K562 (cell line): ENCODE results near the gene MRPL38. TPM values are rescaled to one million over a fixed set of nuclear protein-coding genes. Genes with fewer than 3 reads are reported as not detected.

Experiments used
- BRD4 ChIP-seq: fragments of 200-600 bp; sonication (generic); IDR thresholded peaks from 2 replicates; pipeline ENCODE4 v1.6.1; 2017; ENCODE audit warnings: inconsistent platforms
- CCAR2 ChIP-seq: fragments of 200-400 bp; formaldehyde crosslinking; IDR thresholded peaks from 2 replicates; pipeline ENCODE4 v1.6.1; 2017; ENCODE audit warnings: mild to moderate bottlenecking, low read depth, low read length
- CLOCK ChIP-seq: fragments of 250-450 bp; sonication (Bioruptor Pico); IDR thresholded peaks from 2 replicates; pipeline ENCODE4 v1.4.0; 2020; ENCODE audit warnings: mild to moderate bottlenecking, moderate library complexity, borderline replicate concordance
- CUX1 ChIP-seq: fragments of 200-800 bp; sonication (Bioruptor generic); IDR thresholded peaks from 2 replicates; pipeline ENCODE4 v1.6.1; 2016; ENCODE audit warnings: missing genetic modification characterization, missing compliant biosample characterization
- HDAC8 ChIP-seq: fragments of 450-650 bp; IDR thresholded peaks from 2 replicates; pipeline ENCODE4 v1.6.1; 2016; ENCODE audit warnings: mild to moderate bottlenecking, missing genetic modification characterization, moderate library complexity, missing compliant biosample characterization
- SMAD4 ChIP-seq: fragments of 250-450 bp; sonication (Bioruptor Pico); conservative IDR thresholded peaks from 2 replicates; pipeline ENCODE4 v1.8.0; 2021; ENCODE audit warnings: inconsistent platforms, mild to moderate bottlenecking, moderate library complexity
- SNAPC5 ChIP-seq: fragments of 250-450 bp; sonication (Bioruptor Pico); IDR thresholded peaks from 2 replicates; pipeline ENCODE4 v1.8.0; 2021; ENCODE audit warnings: moderate library complexity, mild to moderate bottlenecking, inconsistent platforms
- SRSF7 ChIP-seq: fragments of 200-400 bp; formaldehyde crosslinking; optimal IDR thresholded peaks from 2 replicates; pipeline ENCODE3; 2017; ENCODE audit warnings: mild to moderate bottlenecking, low read depth, low read length
- ZNF280A ChIP-seq: fragments of 450-650 bp; IDR thresholded peaks from 2 replicates; pipeline ENCODE4 v1.6.1; 2018; ENCODE audit warnings: mild to moderate bottlenecking, low read depth; ENCODE audit not compliant: partially characterized antibody
- ZNF311 ChIP-seq: fragments of 250-450 bp; sonication (Bioruptor Pico); IDR thresholded peaks from 2 replicates; pipeline ENCODE4 v1.4.0; 2020; ENCODE audit warnings: mild to moderate bottlenecking, moderate library complexity
- ZNF609 ChIP-seq: sonication (generic); formaldehyde crosslinking; IDR thresholded peaks from 2 replicates; pipeline ENCODE4 v1.8.1; 2023; ENCODE audit warnings: missing genetic modification reagents, mild to moderate bottlenecking, borderline replicate concordance
- polyA plus RNA-seq, 8 experiments: library from polyadenylated mRNA; depleted of rRNA in 4 of 8; stranded (reverse) in 5 of 8; unstranded in 3 of 8; fragments of >200 nt; fragmentation: Nextera tagmentation in 2 of 8; fragmentation: Illumina TruSeq in 1 of 8; extraction: Ambion mirVana in 2 of 8; extraction: Trizol in 1 of 8; gene quantifications; 2 replicates each; pipeline versions ENCODE4 v1.2.1 to v1.2.3, GENCODE V29; 2011 to 2014; ENCODE audit warnings: inconsistent platforms in 1 of 8, missing spikeins in 1 of 8
- total RNA-seq, 7 experiments: library from RNA; depleted of rRNA in 6 of 7; stranded (reverse); fragments of >200 nt in 6 of 7; fragmentation: Illumina TruSeq in 2 of 7; extraction: Trizol in 2 of 7; gene quantifications; 2 replicates each; pipeline versions ENCODE4 v1.2.1 to v1.2.3, GENCODE V29; 2011 to 2021; ENCODE audit warnings: low replicate concordance in 1 of 7

The MRPL38 gene
- total and polyA plus RNA-seq, 9 of the 15 experiments (the other 6 are each of a cell fraction or from before 2014, with no cell fraction given): 4.5 to 154 (median 48.5) TPM

- no peak for TF ChIP-seq ZNF280A
- no peak for TF ChIP-seq ZNF609 (CRISPR knock-in tag)
- TF ChIP-seq CUX1 (CRISPR knock-in tag): no peak
- TF ChIP-seq SRSF7: no peak
- TF ChIP-seq SNAPC5: no peak
- no peak for TF ChIP-seq BRD4
- no peak for TF ChIP-seq CCAR2
- no peak for TF ChIP-seq ZNF311 (CRISPR knock-in tag)
- no peak for TF ChIP-seq CLOCK (CRISPR knock-in tag)
- peak; percentile 44; the same call in 1 of the 2 replicates for TF ChIP-seq HDAC8
- peak; percentile 82 for TF ChIP-seq SMAD4 (CRISPR knock-in tag)
Observed at GRCh38 chr17:75896415-75897159, 8.1 kb downstream of the MRPL38 start, which contains the start of gene TRIM65 (continued).
